Measurements from ENCODE around the gene MICU1.

- TF ChIP-seq EP300 (IDR thresholded peaks at IDR 0.05) = no peak
- TF ChIP-seq CBX8 (IDR thresholded peaks at IDR 0.05) = no peak
- TF ChIP-seq, protein P1, sequence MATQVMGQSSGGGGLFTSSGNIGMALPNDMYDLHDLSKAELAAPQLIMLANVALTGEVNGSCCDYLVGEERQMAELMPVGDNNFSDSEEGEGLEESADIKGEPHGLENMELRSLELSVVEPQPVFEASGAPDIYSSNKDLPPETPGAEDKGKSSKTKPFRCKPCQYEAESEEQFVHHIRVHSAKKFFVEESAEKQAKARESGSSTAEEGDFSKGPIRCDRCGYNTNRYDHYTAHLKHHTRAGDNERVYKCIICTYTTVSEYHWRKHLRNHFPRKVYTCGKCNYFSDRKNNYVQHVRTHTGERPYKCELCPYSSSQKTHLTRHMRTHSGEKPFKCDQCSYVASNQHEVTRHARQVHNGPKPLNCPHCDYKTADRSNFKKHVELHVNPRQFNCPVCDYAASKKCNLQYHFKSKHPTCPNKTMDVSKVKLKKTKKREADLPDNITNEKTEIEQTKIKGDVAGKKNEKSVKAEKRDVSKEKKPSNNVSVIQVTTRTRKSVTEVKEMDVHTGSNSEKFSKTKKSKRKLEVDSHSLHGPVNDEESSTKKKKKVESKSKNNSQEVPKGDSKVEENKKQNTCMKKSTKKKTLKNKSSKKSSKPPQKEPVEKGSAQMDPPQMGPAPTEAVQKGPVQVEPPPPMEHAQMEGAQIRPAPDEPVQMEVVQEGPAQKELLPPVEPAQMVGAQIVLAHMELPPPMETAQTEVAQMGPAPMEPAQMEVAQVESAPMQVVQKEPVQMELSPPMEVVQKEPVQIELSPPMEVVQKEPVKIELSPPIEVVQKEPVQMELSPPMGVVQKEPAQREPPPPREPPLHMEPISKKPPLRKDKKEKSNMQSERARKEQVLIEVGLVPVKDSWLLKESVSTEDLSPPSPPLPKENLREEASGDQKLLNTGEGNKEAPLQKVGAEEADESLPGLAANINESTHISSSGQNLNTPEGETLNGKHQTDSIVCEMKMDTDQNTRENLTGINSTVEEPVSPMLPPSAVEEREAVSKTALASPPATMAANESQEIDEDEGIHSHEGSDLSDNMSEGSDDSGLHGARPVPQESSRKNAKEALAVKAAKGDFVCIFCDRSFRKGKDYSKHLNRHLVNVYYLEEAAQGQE (IDR thresholded peaks at IDR 0.05) = no peak
- no peak for TF ChIP-seq JUNB (IDR thresholded peaks at IDR 0.05)
- TF ChIP-seq HDAC2 (IDR thresholded peaks at IDR 0.05) = no peak
- TF ChIP-seq, protein P2, sequence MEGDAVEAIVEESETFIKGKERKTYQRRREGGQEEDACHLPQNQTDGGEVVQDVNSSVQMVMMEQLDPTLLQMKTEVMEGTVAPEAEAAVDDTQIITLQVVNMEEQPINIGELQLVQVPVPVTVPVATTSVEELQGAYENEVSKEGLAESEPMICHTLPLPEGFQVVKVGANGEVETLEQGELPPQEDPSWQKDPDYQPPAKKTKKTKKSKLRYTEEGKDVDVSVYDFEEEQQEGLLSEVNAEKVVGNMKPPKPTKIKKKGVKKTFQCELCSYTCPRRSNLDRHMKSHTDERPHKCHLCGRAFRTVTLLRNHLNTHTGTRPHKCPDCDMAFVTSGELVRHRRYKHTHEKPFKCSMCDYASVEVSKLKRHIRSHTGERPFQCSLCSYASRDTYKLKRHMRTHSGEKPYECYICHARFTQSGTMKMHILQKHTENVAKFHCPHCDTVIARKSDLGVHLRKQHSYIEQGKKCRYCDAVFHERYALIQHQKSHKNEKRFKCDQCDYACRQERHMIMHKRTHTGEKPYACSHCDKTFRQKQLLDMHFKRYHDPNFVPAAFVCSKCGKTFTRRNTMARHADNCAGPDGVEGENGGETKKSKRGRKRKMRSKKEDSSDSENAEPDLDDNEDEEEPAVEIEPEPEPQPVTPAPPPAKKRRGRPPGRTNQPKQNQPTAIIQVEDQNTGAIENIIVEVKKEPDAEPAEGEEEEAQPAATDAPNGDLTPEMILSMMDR (IDR thresholded peaks at IDR 0.05) = no peak
- TF ChIP-seq, protein P3, sequence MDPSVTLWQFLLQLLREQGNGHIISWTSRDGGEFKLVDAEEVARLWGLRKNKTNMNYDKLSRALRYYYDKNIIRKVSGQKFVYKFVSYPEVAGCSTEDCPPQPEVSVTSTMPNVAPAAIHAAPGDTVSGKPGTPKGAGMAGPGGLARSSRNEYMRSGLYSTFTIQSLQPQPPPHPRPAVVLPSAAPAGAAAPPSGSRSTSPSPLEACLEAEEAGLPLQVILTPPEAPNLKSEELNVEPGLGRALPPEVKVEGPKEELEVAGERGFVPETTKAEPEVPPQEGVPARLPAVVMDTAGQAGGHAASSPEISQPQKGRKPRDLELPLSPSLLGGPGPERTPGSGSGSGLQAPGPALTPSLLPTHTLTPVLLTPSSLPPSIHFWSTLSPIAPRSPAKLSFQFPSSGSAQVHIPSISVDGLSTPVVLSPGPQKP (IDR thresholded peaks at IDR 0.05; ENCODE audit: low read depth, low read length) = no peak
- no peak for TF ChIP-seq MYC (IDR thresholded peaks at IDR 0.05; ENCODE audit: borderline replicate concordance, low read length)
- no peak for TF ChIP-seq POLR2A (IDR thresholded peaks at IDR 0.05; ENCODE audit: low read length)
- TF ChIP-seq CEBPB (IDR thresholded peaks at IDR 0.05) = no peak
These were observed 166.6 kb downstream of the MICU1 start for GRCh38 chr10:72459301-72459700.

Data from A549 (cell line).